GM19035 (cell line): Measurements from ENCODE around the gene PLPP3.

ENCODE experiments used
- ATAC-seq: cut with Tn5 transposase; IDR thresholded peaks from one replicate; pipeline ENCODE4 v1.9.1; 2021; ENCODE audit not compliant: unreplicated experiment

The PLPP3 gene

DNA sequence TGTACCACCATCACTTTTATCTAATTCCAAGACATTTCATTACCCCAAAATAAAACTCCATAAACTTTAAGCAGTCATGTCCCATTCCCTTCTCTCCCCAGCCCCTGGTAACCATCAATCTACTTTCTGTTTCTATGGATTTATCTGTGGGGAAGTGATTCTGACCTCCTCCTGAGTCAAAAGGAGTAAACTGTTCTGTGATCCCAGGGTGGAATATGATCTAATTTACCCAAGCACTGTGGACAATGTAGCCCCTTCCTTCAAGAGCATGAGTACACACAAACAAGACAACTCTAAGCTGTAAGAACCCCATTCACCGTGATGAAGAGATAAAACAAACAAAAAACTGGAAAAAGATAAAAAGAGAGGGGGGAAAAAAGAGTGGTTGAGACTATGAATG, 77.9 kb downstream of the PLPP3 start:
- ATAC-seq, result no peak

DNA sequence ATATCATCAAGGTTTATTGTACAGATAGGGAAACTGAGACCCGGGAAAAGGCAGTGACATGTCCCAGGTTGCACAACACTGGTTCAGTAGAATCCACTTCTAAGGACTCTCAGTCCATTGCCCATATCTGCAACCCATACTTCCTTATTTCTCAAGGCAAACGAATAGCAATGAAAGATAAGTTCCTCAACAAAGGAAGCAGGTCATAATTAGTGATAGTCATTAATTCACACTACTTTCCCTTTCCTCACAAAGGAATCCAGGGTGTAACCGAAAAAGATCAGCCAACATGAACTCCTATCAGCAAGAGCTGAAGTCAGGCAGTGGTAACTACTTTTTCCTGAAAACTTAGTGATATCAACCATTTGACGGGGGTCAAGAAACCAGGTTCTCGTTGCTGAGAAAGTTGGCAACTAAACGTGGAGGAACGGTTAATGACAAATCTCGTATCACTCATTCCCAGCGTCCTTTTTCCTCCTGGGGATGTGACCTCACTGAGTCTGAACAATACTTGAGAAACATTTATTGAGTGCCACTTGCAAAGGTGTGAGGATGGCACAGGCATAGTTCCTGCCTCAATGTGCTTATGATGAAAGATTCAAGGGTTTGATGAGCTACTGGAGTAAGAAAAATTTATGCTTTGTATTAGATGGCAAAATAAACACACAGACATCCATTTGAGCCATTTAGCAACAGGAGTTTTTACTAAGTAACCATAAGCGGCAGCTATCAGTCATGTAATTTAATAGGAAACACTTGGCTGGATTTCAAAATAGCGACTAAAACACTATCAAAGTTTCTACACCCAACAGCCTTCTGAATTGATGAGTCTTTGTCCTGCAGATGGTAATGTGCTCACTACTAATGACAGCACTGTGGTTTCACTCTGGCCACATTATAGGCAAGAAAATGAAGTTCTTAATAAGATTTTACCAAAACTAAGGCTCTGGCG, 82.3 kb downstream of the PLPP3 start:
- no peak for ATAC-seq

DNA sequence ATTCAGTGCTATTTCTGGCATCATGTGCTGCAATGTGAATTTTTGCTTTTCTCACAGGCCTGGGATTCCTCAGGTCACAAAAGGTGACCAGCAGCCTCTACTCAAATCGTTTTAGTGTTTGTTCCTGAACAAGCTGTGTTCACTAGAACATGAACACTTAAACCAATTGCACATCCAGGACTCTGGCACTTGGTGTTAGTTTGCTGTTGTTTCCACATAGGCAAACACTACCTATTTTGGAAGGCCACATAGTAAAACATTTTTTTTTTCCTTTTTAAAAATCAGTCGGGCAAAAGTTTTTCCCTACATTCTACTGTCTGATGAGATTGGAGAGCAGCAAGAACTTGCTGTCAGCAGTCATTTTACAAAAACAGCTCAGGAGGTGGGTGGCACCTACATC, 83.2 kb downstream of the PLPP3 start:
- no peak for ATAC-seq

DNA sequence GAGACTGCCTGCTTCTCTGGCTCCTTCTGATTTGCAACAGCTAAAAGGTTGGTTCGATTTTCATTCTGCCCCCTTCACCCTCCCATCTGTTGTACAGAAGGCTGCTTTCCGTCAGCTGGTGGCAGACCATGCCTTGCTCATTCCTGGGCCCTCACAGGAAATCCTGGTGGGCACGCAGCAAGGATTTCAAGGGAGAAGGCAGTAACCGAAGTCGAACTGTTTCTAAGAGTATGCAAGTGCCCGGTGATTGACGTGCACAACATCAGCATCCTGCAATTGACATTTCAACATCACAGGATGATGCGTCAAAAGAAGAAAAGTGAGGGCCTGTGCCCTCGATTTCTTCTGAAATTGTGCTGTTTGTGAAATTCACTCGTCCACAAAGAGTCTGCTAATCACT, 83.8 kb downstream of the PLPP3 start:
- ATAC-seq, result no peak

DNA sequence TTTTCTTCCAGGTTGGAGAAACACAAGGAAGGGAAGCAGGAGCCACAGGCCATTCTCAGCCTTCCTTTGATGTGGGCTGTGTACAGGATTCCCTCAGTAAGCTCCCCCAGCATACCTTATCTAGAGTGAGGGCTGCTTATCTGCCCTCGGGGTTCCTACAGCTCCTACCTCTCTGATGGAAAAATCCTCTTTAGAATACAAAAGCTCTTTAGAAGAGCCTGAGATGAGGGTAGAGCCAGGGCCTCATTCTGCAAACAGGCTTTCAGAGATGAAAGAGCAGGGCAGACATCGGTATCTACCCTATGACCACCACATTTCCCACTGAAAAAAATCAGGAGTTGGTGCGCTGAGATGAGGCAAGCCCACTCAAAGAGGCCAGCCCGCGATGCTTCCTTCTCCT, 85.1 kb downstream of the PLPP3 start:
- no peak for ATAC-seq

DNA sequence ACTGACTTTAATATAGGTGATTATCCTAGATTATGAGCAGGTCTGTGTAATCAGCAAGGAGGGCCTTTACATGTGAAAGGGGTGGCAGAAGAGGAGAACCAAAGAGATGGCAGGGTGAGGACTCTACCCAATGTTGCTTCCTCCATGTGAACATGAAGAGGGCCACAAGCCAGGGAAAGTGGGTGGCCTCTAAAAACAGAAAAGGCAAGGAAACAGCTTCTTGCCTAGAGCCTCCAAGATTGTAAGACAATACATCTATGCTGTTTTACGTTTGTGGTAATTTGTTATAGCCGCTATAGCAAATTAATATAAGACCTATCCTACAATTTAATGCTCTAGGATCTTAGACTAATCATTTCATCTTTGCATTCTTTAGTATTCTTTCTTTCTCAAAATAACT, 85.5 kb downstream of the PLPP3 start:
- ATAC-seq, result no peak

DNA sequence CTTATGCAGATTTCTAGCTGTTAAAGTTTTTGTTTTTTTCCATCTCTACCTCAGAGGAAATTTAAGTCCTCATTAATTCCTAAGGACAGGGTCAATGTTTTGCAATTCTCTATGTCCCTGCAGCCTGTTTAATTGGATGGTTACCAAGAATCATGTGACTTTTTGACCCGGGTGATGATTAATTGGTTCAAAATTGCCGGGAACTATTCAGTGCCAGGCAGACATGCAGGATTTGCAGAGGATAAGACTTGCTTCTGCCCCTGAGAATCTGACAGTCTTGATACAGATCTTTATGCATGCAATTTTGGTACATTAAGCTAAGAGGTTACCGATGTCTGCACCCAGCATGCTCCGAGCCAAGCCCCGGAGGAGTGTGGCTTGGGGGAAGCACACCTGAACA, 87.9 kb downstream of the PLPP3 start:
- ATAC-seq, result no peak

DNA sequence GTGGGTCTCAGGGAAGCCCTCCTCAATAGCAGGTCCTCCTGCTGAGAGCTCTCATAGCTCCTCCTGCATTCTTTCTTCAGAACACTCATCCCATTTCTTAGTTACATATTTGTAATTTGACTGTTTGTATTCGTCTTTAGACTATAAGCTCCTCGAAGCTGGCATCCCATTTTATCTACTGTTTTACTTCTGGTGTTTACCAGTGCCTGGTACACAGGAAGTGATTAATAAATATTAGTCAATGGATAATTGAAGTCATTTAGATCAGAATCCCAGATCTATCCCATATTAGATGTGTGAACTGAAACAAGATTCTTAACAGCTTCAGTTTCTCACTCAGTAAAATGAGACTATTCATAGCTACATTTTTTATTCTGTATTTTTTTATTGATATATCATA, 88.7 kb downstream of the PLPP3 start:
- no peak for ATAC-seq

DNA sequence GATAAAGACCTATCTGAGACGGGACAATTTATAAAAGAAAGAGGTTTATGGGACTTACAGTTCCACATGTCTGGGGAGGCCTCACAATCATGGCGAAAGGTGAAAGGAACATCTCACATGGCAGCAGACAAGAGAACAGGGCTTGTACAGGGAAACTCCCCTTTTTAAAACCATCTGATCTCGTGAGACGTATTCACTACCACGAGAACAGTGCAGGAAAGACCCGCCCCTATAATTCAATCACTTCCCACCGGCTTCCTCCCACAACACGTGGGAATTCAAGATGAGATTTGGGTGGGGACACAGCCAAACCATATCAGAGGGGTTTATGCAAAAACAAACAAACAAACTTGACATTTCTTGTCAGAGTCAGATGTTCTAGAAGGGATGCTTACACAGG, 89.7 kb downstream of the PLPP3 start:
- ATAC-seq, result no peak

DNA sequence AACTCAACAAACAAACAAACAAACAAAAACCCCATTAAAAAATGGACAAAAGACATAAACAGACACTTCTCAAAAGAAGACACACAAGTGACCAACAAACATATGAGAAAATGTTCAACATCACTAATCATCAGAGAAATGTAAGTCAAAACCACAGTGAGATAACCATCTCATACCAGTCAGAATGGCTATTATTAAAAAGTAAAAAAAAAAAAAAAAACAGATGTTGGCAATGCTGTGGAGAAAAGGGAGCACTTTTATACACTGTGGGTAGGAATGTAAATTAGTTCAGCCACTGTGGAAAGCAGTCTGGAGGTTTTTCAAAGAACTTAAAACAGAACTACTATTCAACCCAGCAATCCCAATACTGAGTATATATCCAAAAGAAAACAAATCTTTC, 94.7 kb downstream of the PLPP3 start:
- no peak for ATAC-seq

DNA sequence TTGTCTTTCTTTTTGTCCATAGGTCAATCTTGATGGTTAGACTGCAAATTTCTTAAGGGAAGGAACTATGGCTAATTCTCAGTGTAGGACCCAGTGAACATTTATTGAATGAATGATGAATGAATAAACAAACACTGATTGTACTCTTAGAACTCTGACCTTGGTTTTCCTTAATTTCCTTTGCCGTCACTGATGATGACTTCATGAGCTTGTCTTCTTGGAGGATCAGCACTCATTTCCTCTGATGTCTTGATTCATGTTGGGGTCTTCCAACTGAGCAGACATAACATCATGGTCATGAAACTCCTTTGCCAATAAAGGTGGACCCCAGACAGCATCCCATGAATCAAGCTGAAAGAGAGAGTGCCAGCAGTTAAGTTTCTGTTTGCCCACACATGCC, 96.3 kb downstream of the PLPP3 start:
- no peak for ATAC-seq

DNA sequence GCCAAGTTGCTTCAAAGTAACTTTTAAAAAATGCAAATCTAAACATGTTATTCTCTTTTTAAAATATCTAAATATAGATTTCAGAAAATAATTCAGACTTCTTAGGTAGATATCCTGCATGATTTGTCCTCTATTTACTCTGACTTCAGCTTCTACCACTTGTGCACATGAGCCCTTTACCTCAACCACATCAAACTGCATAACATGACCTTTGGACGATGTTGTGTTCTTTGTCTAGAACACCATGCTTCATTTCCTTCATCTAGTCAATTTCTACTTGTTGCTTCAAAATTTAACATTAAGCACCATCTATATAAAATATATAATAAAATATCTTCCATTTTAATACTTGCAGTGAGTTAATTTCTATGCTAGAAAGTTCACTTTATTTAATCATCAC, 96.9 kb downstream of the PLPP3 start:
- ATAC-seq, result no peak

DNA sequence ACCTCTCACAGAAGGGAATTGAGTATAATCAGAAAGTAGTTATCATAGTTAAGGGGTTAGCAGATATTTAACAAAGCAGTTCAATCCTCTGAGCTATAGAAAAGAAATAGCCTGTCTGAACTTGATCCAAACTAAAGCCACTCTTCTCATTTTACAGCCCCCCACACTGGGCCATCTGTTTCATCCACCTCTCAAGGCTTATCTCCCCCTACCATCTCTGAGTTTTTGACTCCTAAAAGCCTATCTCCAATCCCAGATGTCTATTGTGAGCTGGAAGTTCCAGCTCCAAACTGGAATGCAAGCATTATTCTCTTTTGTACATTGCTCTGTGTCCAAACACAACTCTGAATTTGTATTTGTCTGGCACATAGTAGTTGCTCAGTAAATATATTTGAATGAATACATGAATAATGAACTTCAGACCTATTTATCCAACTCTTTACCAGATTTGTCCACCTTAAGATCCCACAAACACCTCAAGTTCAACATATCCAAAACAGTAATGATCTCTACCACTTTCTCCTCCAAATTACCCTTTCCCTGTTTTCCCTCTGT, 98.1 kb downstream of the PLPP3 start:
- ATAC-seq, result no peak

DNA sequence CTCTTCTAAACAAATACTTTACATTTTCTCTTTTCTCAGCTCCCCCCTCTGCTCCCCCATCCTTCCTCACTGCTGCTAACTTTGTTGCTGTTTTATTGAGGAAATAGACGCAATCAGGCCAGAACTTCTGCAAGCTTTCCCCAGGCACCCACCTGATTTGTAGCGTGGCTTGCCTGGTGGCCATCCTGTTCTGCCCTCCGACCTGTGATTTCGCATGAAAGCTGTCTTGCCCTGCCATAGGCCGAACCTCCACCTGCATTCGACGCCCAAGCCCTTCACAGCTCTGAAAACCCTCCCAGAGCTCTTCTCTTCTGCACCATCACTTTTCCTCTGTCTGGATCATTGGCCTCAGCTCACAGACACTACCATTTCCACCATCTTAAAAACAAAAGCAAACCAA, 100.6 kb downstream of the PLPP3 start:
- ATAC-seq, result no peak

DNA sequence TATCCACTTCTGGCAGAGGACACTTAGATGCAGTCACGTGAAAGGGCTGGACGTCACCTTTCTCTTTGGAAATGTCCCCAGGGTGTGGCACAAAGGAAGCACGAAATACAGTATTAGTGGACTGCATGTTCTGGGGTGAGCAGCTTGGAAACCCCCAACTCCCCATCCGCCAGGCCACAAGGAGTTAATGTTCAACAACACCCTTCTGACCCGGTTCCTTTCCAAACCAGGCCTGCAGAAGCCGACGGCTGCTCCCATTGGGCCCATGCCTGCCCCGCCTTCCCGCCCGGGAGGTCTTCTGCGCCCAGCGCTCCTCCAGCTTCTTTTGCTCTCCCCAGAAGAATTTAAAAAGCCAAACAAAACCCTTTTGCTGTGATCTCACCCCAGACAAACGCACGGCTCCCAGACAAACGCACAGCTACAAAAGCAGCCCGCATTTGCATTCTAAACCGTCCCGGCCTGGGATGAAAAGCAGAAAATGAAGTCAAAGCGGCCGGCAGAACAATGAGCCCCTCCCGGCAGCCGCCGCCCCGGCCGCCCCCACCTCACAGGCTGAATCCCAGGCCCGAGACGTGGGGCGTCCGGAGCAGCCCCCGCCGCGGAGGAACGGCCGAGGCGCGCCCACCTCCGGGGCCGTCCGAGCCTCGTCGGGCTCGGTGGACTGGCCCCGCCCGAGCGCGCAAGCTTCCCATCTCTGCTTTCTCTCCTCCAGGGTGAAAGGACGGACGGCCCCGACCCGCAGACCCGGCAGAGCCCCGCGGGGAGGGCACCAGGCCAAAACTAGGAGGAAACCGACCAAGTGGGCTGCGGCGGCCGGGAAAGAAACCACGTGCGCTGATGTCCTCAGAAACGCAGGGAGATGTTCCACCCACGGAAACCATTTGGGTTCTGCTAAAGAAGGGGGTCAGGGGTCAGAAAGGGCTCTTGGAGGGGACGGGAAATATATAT, 101.9 kb downstream of the PLPP3 start:
- no peak for ATAC-seq

DNA sequence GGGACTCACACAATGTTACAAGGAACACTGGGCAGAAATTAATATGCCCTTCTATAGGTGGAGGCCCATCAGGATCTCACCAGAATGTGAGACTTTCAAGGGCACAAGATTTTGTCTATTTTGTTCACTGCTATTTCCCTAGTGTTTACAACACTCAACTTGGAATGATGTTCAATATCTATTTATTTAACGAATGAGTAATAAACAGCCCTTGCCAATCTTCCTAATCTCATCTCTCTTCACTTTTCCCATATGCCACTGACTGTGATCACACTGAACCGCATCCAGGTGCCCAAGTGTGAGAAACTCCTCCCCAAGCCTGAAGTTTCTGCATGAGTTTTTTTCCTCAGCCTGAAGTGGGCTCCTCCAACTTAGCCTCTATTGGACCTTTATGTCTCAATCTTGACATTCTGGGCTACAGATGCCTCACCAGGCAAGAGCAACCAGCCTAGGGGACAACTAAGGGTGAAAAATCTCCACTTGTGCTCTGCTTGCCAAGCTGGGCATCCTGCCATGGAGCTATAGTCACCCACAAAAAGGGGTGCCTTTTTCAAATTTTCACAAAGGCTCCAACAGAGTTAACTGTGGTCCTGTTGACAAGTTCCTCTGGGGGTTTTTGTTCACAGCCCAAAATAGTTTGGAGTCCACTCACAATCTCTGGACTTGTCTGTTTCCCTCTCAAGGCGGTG, 105.6 kb downstream of the PLPP3 start:
- no peak for ATAC-seq

DNA sequence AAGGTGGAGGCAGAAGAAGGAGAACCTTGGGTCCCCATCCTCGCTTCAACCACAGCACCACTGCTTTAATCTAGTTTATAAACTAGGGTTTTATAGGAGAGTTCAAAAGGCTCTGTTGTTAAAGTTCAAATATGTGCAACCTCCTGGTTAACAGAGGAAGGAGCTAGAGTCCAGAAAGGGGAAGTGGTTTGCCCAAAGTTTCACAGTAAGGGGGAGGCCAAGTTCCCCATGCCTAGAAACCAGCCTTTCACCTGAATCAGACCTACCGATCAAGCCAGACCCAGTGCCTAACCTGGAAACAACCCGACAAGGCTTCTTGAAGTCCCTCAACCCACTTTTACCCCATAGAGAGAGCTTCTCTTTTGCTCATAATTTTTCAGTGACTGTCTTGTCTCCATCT, 106.5 kb downstream of the PLPP3 start:
- peak; percentile 62 for ATAC-seq

DNA sequence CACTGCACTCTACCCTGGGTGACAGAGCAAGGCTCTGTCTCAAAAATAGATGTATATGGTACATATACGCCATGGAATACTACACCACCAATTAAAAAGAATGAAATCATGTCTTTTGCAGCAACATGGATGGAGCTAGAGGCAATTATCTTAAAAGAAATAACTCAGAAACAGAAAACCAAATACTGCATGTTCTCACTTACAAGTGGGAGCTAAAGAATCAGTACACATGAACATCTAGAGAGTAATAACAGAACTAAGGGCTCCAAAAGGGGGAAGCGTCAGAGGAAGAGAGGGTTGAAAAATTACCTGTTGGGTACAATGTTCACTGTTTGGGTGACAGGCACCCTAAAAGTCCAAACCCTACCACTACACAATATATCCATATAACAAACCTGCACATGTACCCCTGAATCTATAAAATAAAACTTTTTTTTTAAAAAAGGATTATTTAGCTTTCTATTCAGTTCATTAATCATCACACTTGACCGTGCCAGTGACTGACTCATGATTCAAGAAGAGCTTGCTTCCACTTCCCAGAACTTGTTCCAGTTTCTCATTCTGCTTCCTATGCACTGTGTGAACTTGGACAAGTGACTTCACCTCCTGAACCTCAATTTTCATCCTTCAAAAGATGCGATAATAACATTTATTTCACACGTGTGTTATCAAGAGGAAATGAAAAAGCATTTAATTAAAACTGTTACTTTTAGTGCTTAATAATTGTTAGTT, 109.6 kb downstream of the PLPP3 start:
- ATAC-seq, result no peak

DNA sequence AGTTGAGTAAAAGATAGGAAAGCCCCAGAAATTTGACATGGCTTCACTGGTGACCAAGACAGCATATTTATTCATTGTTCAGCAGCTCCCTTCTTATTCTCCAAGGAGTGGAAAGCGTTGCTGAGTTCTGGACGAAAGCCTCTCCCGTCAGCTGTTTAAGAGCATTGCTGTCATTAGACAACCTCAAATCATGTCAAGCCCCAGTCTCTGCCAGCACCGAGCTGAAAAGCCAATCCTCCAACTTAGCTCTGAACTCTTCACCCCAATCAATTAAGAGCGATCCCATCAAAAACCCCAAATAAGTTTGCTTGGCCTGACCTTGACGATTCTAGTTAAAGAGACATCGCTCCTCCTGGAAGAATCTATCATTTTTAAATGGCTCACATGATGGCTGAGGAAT, 110.8 kb downstream of the PLPP3 start:
- no peak for ATAC-seq

DNA sequence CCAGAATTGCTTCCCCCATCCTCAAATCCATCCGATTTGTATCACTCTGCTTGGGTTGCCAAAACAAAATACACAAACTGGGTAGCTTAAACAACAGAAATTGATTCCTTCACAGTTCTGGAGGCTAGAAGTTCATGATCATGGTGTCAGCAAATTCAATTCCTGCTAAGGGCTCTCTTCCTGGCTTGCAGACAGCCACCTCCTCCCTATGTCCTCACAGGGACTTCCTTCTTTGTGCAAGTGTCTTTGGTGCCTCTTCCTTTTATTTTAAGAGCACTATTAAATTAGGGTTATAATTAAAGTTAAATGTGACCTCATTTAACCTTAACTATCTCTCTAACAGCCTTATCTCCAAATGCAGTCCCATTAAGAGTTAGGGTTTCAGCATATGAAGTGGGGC, 112.8 kb downstream of the PLPP3 start:
- ATAC-seq, result no peak
